Ovary (tissue), 9 donors: ENCODE data around the gene DPT. TPM values are rescaled to one million over a fixed set of nuclear protein-coding genes. Genes with fewer than 3 reads are reported as not detected.

Source experiments
- DNase-seq, 5 donors: peaks; one replicate each; pipeline ENCODE4 v3.0.0-alpha.2; 2019 to 2020
- H3K27ac ChIP-seq, 2 donors: fragments of 200-600 bp; one replicate each; pipeline versions ENCODE4 v1.5.1 to v1.8.0; 2019 to 2022
- H3K27me3 ChIP-seq: fragments of 200-600 bp; one replicate; pipeline ENCODE4 v1.8.0; 2022
- H3K36me3 ChIP-seq: fragments of 200-600 bp; sonication (generic); one replicate; pipeline ENCODE4 v1.5.1; 2019
- H3K4me1 ChIP-seq: one replicate; pipeline ENCODE4 v1.8.1; 2013; ENCODE audit warnings: mild to moderate bottlenecking, moderate library complexity; ENCODE audit not compliant: insufficient read depth
- H3K4me3 ChIP-seq: fragments of 200-600 bp; sonication (generic); one replicate; pipeline ENCODE4 v1.5.1; 2017
- H3K9me3 ChIP-seq, 2 donors: fragments of 200-600 bp in 1 of 2; sonication (generic) in 1 of 2; one replicate each; pipeline versions ENCODE4 v1.5.1 to v1.8.1; 2013 to 2019; ENCODE audit warnings: mild to moderate bottlenecking in 1 of 2, moderate library complexity in 1 of 2
- CTCF ChIP-seq, 3 donors: fragments of 450-650 bp in 2 of 3; fragments of 200-600 bp in 1 of 3; IDR thresholded peaks; one replicate each; pipeline versions ENCODE4 v1.5.1 to v1.8.0; 2016 to 2022; ENCODE audit warnings: antibody characterized with exemption in 3 of 3, mild to moderate bottlenecking in 1 of 3
- EP300 ChIP-seq: sonication (generic); formaldehyde crosslinking; IDR thresholded peaks from one replicate; pipeline ENCODE4 v1.6.1; 2017; ENCODE audit warnings: antibody characterized with exemption
- POLR2A ChIP-seq: fragments of 450-650 bp; IDR thresholded peaks from one replicate; pipeline ENCODE4 v1.6.1; 2017; ENCODE audit warnings: antibody characterized with exemption, mild to moderate bottlenecking, moderate library complexity
- WGBS, 3 donors: extraction: QIAGEN DNeasy Blood & Tissue Kit in 1 of 3; methylation state at CpG; one replicate each; pipeline versions ENCODE4 v1.1.5 to v1.1.7; 2013 to 2017; 5-methylcytosine and 5-hydroxymethylcytosine counted together
- intact Hi-C, 4 donors: fragments of 100-400 bp; cut with DNase I; formaldehyde crosslinking; loops; one replicate each; pipeline versions ENCODE4 v1.11.0 to v1.15.1; 2022 to 2023
- polyA plus RNA-seq, 2 donors: library from polyadenylated mRNA; stranded (reverse); fragments of 200-250 nt in 1 of 2; fragments of 350-450 nt in 1 of 2; fragmentation: Illumina TruSeq in 1 of 2; extraction: RNeasy Lipid Tissue Mini Kit (QIAGEN cat#74804) in 1 of 2; gene quantifications; one replicate each; pipeline ENCODE4 v1.2.3, GENCODE V29; 2013 to 2014
- total RNA-seq, 7 donors: library from RNA; depleted of rRNA in 2 of 7; stranded (reverse); fragments of >200 nt in 2 of 7; fragmentation: NEBNext Ultra II Directional in 3 of 7; extraction: Animal tissue kit (Norgen Biotek cat#: 25700) in 3 of 7; gene quantifications; one replicate each; pipeline versions ENCODE4 v1.1.0 to v1.2.4, GENCODE V29; 2016 to 2023
- donor health status: DM: no; HTN: no; CAD: no; lungs with moderate emphysema.
- donor health status: DM: no; HTN: no; CAD: no.
- donor health status: Bipolar disorder and iron deficiency.
- donor health status: DM: yes; HTN: yes; CAD: no.
- donor health status: DM: no; HTN: no; CAD: no.
- donor health status: DM: yes; HTN: yes; CAD: no.

DPT gene
- total and polyA plus RNA-seq, 9 donors, result 1.3 to 248 (median 4.8) TPM

DNA sequence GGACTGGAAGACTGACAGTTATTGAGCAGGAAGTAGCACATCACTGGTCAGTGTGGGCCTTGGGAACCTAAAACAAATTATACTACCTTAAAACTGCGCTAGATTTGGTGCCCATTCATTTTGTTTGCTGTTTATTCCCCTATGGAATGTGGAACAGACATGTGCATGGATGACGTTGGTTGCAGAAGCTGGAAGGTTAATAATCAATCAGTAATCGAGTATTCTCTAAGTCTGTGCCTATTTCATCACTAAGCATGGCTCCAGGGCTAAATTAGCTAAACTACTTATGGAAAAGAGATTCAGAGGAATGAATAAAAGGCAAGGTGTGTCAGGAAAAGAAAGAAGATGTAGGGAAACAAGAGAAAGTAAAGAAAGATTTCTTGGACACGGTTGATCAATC, 33.5 kb upstream of the DPT start:
- TF ChIP-seq POLR2A (no peak), CTCF (IDR thresholded peaks at IDR 0.05) (no peak), EP300 (no peak)
- DNase-seq, result no peak
- H3K27me3 ChIP-seq, result no peaks in the 10 kb centered on the region
- intact Hi-C loops, result no loop called here
- no peaks in the 10 kb centered on the region for H3K4me1 ChIP-seq
- 87 to 93% (median 90%) methylated on average over 4 of the region's 4 CpGs for WGBS, 3 donors
- H3K36me3 ChIP-seq, result no peaks in the 10 kb centered on the region
- H3K9me3 ChIP-seq, result no peaks in the 10 kb centered on the region
- H3K4me3 ChIP-seq, result no peak overlapping the region
- no peak overlapping the region for H3K27ac ChIP-seq

DNA sequence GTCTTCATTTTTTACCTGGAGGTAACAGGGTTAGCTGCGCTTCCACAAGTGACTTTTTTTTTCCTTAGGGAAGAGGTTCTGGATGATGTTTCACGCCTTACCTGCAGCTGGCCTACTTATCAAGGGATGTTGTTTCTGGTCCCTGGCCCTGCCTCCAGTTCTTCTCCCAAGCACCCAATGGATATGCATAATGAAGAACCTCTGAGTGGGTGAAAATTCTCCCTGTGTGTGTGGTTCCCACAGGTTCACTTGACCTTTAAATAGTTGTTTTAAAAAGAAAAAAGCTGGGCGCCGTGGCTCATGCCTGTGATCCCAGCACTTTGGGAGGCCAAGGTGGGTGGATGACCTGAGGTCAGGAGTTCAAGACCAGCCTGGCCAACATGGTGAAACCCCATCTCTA, 31.8 kb upstream of the DPT start:
- Histone ChIP-seq H3K4me1 (no peaks in the 10 kb centered on the region), H3K36me3 (no peaks in the 10 kb centered on the region), H3K27ac (no peak overlapping the region), H3K27me3 (no peaks in the 10 kb centered on the region), H3K9me3 (no peaks in the 10 kb centered on the region), H3K4me3 (no peak overlapping the region)
- intact Hi-C loops, result no loop called here
- no peak for DNase-seq
- 92 to 94% (median 93%) methylated on average over 4 of the region's 4 CpGs for WGBS, 3 donors
- no peak for TF ChIP-seq POLR2A
- TF ChIP-seq EP300, result no peak
- TF ChIP-seq CTCF (IDR thresholded peaks at IDR 0.05), result no peak

DNA sequence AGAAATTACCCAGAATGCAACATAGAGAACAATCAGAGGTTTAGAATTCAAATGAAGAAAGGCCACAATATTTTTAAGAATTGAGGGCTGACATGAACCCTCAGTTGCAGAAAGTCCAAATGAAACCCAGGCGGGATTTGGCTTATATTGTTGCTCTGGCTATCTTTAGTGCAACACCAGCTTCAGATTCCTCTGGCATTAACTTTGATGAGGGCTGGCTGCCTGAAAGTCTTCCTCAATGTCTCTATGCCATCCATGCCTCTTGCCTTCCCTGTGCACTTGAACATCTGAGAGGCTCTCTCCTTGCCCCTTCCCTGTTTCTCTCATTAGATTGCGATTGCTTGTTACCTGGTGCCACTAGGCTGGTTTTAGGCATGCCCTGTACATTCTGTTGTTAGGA, 31.2 kb upstream of the DPT start:
- no peak overlapping the region for H3K27ac ChIP-seq
- intact Hi-C loops, result no loop called here
- H3K4me3 ChIP-seq, result no peak overlapping the region
- no peak for TF ChIP-seq EP300
- H3K9me3 ChIP-seq, result no peaks in the 10 kb centered on the region
- no peak for DNase-seq
- H3K27me3 ChIP-seq, result no peaks in the 10 kb centered on the region
- no peaks in the 10 kb centered on the region for H3K4me1 ChIP-seq
- H3K36me3 ChIP-seq, result no peaks in the 10 kb centered on the region
- WGBS, 3 donors, result 91 to 97% (median 95%) methylated on average over 2 of the region's 2 CpGs

DNA sequence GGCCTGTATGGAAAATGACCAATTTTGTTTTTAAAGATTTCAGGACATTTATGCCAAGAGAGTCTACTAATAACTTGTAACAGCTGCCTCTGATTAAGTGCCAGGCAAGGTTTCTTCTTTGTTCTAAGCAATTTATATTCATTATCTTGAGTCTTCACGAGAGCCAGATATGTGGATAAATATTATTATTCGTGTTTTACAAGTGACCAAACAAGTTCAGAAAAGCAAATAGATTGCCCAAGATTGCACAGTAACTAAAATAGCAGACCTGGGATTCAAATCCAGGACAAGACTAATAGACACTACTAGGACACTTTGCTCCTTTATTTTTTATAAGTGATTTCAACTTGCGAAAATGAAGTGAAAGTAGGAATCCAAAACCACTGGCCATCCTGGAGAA, 30.1 kb upstream of the DPT start:
- TF ChIP-seq CTCF (IDR thresholded peaks at IDR 0.05) (no peak), EP300 (no peak), POLR2A (no peak)
- intact Hi-C loops, result no loop called here
- Histone ChIP-seq H3K27me3 (no peaks in the 10 kb centered on the region), H3K9me3 (no peaks in the 10 kb centered on the region), H3K4me3 (no peak overlapping the region), H3K27ac (no peak overlapping the region), H3K36me3 (no peaks in the 10 kb centered on the region), H3K4me1 (no peaks in the 10 kb centered on the region)
- 47 to 59% (median 52%) methylated on average over 3 of the region's 3 CpGs for whole genome bisulfite sequencing, 3 donors
- no peak for DNase-seq

DNA sequence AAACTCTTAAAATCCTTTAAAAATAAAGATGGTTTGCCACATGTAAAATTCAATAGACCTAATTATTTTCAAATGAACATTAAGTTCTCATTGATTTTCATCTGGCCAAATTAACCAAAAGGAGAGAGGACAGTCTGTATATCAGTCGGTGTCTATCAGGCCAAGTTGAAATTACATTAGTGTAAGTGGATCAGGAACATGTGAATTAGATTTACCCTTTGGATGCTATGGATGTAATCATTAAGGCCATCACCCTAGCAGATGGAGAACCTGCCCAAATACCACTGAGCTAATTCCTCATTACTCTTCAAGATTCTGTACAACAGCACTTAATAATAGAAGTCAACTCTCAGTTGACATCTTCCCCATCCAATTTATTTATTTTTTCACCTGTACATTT, 29.5 kb upstream of the DPT start:
- H3K4me3 ChIP-seq, result no peak overlapping the region
- intact Hi-C loops, result no loop called here
- no peaks in the 10 kb centered on the region for H3K4me1 ChIP-seq
- no peaks in the 10 kb centered on the region for H3K36me3 ChIP-seq
- TF ChIP-seq CTCF (IDR thresholded peaks at IDR 0.05) (no peak), EP300 (no peak), POLR2A (no peak)
- no peak for DNase-seq
- no peak overlapping the region for H3K27ac ChIP-seq
- no peaks in the 10 kb centered on the region for H3K9me3 ChIP-seq
- 80 to 97% (median 91%) methylated on average over 1 of the region's 1 CpG for WGBS, 3 donors
- no peaks in the 10 kb centered on the region for H3K27me3 ChIP-seq
